ENCODE results near the gene CCDC7.

GRCh38 chr10:32923849-32924248 lies 477.9 kb downstream of the CCDC7 start:
- TF ChIP-seq POLR2A (IDR thresholded peaks at IDR 0.05; ENCODE audit: low read length), result no peak
- no peak for TF ChIP-seq GATA1 (IDR thresholded peaks at IDR 0.05; ENCODE audit: low read depth, low read length)
